Fibroblast of the aortic adventitia (primary cell): ENCODE measurements around the gene ORC6. TPM values are rescaled to one million over a fixed set of nuclear protein-coding genes. Genes with fewer than 3 reads are reported as not detected.

Experiments
- DNase-seq: peaks from one replicate; pipeline ENCODE4 v3.0.0-alpha.2; 2010; ENCODE audit warnings: low read depth
- H3K4me3 ChIP-seq: 2 replicates; pipeline ENCODE4 v1.5.1; 2011; ENCODE audit warnings: low read depth, mild to moderate bottlenecking, control low read depth, low read length, moderate library complexity
- total RNA-seq: library from RNA; depleted of rRNA; stranded (reverse); fragments of >200 nt; gene quantifications from 2 replicates; pipeline ENCODE4 v1.2.3, GENCODE V29; 2012; ENCODE audit warnings: low replicate concordance
- TF ChIP-seq, protein P1 (sequence below): IDR thresholded peaks from 2 replicates; pipeline ENCODE4 v1.5.1; 2011; ENCODE audit warnings: mild to moderate bottlenecking, low read length, control low read depth, inconsistent platforms; ENCODE audit not compliant: insufficient read depth

Gene ORC6, protein sequence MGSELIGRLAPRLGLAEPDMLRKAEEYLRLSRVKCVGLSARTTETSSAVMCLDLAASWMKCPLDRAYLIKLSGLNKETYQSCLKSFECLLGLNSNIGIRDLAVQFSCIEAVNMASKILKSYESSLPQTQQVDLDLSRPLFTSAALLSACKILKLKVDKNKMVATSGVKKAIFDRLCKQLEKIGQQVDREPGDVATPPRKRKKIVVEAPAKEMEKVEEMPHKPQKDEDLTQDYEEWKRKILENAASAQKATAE
- total RNA-seq = 3.5 and 17.2 TPM in 2 replicates

GRCh38 chr16:46689365-46690280, at the start of gene ORC6:
TSS of gene ORC6 (plus strand) at chr16:46689659. CDS start at chr16:46689706, 47 bp downstream.
- DNase-seq = peak; percentile 96
- TF ChIP-seq, protein P1, sequence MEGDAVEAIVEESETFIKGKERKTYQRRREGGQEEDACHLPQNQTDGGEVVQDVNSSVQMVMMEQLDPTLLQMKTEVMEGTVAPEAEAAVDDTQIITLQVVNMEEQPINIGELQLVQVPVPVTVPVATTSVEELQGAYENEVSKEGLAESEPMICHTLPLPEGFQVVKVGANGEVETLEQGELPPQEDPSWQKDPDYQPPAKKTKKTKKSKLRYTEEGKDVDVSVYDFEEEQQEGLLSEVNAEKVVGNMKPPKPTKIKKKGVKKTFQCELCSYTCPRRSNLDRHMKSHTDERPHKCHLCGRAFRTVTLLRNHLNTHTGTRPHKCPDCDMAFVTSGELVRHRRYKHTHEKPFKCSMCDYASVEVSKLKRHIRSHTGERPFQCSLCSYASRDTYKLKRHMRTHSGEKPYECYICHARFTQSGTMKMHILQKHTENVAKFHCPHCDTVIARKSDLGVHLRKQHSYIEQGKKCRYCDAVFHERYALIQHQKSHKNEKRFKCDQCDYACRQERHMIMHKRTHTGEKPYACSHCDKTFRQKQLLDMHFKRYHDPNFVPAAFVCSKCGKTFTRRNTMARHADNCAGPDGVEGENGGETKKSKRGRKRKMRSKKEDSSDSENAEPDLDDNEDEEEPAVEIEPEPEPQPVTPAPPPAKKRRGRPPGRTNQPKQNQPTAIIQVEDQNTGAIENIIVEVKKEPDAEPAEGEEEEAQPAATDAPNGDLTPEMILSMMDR = peak; percentile 57
- peak within 1 kb of the TSS; percentile 99 for H3K4me3 ChIP-seq

- TF ChIP-seq, protein P1 = peak; percentile 23
- no peak for DNase-seq
- no peak overlapping the region for H3K4me3 ChIP-seq
These were observed 40.8 kb upstream of the ORC6 start for GRCh38 chr16:46648656-46649055.

GRCh38 chr16:46649588-46650253, 39.7 kb upstream of the ORC6 start:
- TF ChIP-seq, protein P1 = no peak
- peak; percentile 84 for DNase-seq
- peak overlapping the region; percentile 20 for H3K4me3 ChIP-seq

- peak; percentile 77 for DNase-seq
- peak overlapping the region; percentile 20 for H3K4me3 ChIP-seq
- TF ChIP-seq, protein P1 = no peak
These were observed 39.2 kb upstream of the ORC6 start for GRCh38 chr16:46650254-46650623.

- TF ChIP-seq, protein P1 = no peak
- no peak overlapping the region for H3K4me3 ChIP-seq
- DNase-seq = no peak
These were observed 38.2 kb upstream of the ORC6 start for GRCh38 chr16:46651305-46651704.

DNA sequence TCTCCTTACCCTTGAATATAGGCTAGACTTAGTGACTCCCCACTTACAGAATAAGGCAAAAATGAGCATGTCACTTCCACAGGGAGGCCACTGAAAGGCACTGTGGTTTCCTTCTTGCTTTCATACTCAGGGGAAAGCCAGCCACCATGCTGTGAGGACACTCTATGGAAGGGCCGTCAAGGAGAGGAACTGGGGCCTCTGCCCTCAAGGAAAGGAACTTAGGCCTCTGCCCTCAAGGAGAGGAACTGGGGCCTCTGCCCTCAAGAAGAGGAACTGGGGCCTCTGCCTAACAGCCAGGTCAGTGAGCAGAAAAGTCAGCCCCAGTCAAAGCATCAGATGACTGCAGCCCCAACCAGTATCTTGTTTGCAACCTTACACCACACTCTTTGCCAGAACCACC, 30.5 kb upstream of the ORC6 start:
- H3K4me3 ChIP-seq = no peak overlapping the region
- no peak for DNase-seq
- TF ChIP-seq, protein P1 = no peak
